Endothelial cell of umbilical vein (primary cell): ENCODE data around the gene KRT37.

Source experiments
- EZH2 ChIP-seq: IDR thresholded peaks from 2 replicates; pipeline ENCODE4 v1.6.1; 2012; ENCODE audit warnings: borderline replicate concordance, low read depth, mild to moderate bottlenecking, moderate library complexity, low read length, inconsistent platforms; ENCODE audit not compliant: severe bottlenecking
- JUN ChIP-seq: IDR thresholded peaks from 2 replicates; pipeline ENCODE4 v1.6.1; 2011; ENCODE audit warnings: borderline replicate concordance, low read depth; ENCODE audit not compliant: insufficient read length, insufficient read depth
- POLR2A ChIP-seq: IDR thresholded peaks from 2 replicates; pipeline ENCODE4 v1.6.1; 2012; ENCODE audit warnings: low read depth, mild to moderate bottlenecking, control low read depth, low read length
- TF ChIP-seq, protein P1 (sequence below), 2 donors: IDR thresholded peaks; 1 replicate in 1 of 2; 2 replicates in 1 of 2; pipeline ENCODE4 v1.5.1; 2011; ENCODE audit warnings: low read length in 2 of 2, mild to moderate bottlenecking in 2 of 2, moderate library complexity in 2 of 2, control low read depth in 1 of 2, inconsistent platforms in 1 of 2, low read depth in 1 of 2; ENCODE audit not compliant: insufficient read depth in 1 of 2; ENCODE audit errors: extremely low read depth in 1 of 2
- TF ChIP-seq, protein P2 (sequence below): IDR thresholded peaks from 2 replicates; pipeline ENCODE4 v1.6.1; 2011; ENCODE audit not compliant: insufficient read depth, insufficient read length

DNA sequence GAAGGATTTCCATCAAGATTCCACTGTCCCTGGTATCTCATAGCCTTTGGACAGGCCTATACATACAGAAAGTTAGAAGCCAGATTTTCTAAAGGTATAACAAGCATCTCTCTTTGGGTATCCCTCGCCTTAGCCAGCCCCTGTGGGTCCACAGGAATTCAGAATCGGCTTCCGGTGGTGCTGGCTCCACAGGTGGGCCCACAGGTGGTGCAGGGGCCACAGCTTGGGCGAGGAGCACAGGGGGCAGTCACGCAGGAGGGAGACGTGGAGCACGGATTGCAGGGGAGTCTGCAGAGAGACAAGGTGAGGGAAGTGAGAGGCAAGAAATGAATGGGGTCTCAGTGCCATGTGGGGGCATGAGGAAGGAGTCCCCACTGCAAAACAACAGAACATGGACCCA lies 12.9 kb upstream of the KRT37 start:
- TF ChIP-seq, protein P1, sequence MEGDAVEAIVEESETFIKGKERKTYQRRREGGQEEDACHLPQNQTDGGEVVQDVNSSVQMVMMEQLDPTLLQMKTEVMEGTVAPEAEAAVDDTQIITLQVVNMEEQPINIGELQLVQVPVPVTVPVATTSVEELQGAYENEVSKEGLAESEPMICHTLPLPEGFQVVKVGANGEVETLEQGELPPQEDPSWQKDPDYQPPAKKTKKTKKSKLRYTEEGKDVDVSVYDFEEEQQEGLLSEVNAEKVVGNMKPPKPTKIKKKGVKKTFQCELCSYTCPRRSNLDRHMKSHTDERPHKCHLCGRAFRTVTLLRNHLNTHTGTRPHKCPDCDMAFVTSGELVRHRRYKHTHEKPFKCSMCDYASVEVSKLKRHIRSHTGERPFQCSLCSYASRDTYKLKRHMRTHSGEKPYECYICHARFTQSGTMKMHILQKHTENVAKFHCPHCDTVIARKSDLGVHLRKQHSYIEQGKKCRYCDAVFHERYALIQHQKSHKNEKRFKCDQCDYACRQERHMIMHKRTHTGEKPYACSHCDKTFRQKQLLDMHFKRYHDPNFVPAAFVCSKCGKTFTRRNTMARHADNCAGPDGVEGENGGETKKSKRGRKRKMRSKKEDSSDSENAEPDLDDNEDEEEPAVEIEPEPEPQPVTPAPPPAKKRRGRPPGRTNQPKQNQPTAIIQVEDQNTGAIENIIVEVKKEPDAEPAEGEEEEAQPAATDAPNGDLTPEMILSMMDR (IDR thresholded peaks at IDR 0.05; ENCODE audit: extremely low read depth in 1 of 2, insufficient read depth in 1 of 2, low read depth in 1 of 2, low read length in 2 of 2), result no peak
- TF ChIP-seq JUN, result no peak
- no peak for TF ChIP-seq EZH2
- TF ChIP-seq, protein P2, sequence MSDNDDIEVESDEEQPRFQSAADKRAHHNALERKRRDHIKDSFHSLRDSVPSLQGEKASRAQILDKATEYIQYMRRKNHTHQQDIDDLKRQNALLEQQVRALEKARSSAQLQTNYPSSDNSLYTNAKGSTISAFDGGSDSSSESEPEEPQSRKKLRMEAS, result no peak
- TF ChIP-seq POLR2A, result no peak
